Measurements from ENCODE around the gene CRBN. TPM values are rescaled to one million over a fixed set of nuclear protein-coding genes. Genes with fewer than 3 reads are reported as not detected.

The CRBN gene
- total and polyA plus RNA-seq, 2 donors (not counting 3 experiments of a cell fraction or from before 2014, with no cell fraction given) = 25.2 to 36.1 TPM

DNA sequence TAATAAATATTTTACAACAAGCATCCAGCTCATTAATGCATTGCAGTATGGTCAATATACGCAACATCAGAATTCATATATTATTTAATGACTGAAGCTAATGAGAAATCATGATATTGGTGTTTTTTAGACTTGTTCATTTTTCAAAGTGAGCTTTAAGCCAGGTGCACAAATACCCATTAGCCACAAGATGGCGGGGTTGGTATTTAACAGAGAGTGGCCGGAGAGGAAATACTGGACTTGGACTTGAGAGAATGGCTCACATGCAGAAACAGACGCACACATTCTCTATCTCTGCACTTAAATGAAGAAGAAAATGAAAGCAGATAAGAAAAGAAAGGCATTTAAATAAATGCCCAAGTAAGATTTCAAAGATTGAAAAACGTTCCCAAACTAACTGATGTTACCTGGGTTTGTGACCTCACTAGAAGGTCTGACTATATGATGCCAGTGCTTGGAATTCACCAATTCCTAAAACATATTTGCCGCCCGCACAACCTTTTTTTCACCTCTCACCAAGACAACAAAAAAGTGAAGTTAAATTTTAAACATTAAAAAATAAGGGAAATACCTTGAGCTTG lies 21.2 kb upstream of the CRBN start:
- H3K79me2 ChIP-seq (ENCODE audit: control insufficient read depth, insufficient read depth, low read length) = no peaks in the 10 kb centered on the region
- intact Hi-C loops (cut with micrococcal nuclease) (loop anchor here (1.0 kb wide), 2 partner anchors 1072 to 1090 kb away; no protein-coding TSS in a partner anchor), dilution Hi-C loops (cut with MboI; ENCODE audit: extremely low pct_ligation_motif_present, low sequenced_read_pairs) (no loop called here)
- peak; percentile 73 for FAIRE-seq
- no peaks in the 10 kb centered on the region for H3K27me3 ChIP-seq (ENCODE audit: control insufficient read depth in 2 of 2, insufficient read depth in 2 of 2, low read length in 2 of 2)
- no peaks in the 10 kb centered on the region for H3K9me1 ChIP-seq (replicated peaks; ENCODE audit: control insufficient read depth, extremely low read depth, insufficient read depth, low read length)
- CTCF ChIA-PET = interaction anchor here (0.6 to 5.1 kb wide), 21 partner anchors 9 to 1433 kb away, joined by 3 to 213 read pairs (median 6); partner anchors contain the start of gene IL5RA
- no TSS peak for BruUV-seq (replicated peaks)
- H3K27ac ChIP-seq (ENCODE audit: insufficient read depth, low read depth, low read length) = no peak overlapping the region
- POLR2A ChIA-PET = no interaction called here
- H3K9me3 ChIP-seq (replicated peaks; ENCODE audit: control insufficient read depth, insufficient read depth, low read length) = no peaks in the 10 kb centered on the region
- no peak overlapping the region for H3K4me2 ChIP-seq (ENCODE audit: insufficient read depth, low read length)
- H3K4me1 ChIP-seq (ENCODE audit: control insufficient read depth, extremely low read depth, insufficient read depth, low read length) = no peaks in the 10 kb centered on the region
- H3K36me3 ChIP-seq (ENCODE audit: control insufficient read depth in 2 of 2, extremely low read depth in 1 of 2, insufficient read depth in 2 of 2, low read length in 2 of 2) = no peaks in the 10 kb centered on the region
- peak; percentile 48 for DNase-seq (ENCODE audit: low read depth, low spot score)
- H3K4me3 ChIP-seq (replicated peaks in 1 of 3; ENCODE audit: insufficient read depth in 1 of 3, low read depth in 1 of 3, low read length in 3 of 3) = no peak overlapping the region
- no peak overlapping the region for H2AFZ ChIP-seq (ENCODE audit: low read depth, low read length)
- no peak for TF ChIP-seq FOS (IDR thresholded peaks at IDR 0.05; ENCODE audit: borderline replicate concordance, insufficient read depth, low read length)
- TF ChIP-seq, protein P1, sequence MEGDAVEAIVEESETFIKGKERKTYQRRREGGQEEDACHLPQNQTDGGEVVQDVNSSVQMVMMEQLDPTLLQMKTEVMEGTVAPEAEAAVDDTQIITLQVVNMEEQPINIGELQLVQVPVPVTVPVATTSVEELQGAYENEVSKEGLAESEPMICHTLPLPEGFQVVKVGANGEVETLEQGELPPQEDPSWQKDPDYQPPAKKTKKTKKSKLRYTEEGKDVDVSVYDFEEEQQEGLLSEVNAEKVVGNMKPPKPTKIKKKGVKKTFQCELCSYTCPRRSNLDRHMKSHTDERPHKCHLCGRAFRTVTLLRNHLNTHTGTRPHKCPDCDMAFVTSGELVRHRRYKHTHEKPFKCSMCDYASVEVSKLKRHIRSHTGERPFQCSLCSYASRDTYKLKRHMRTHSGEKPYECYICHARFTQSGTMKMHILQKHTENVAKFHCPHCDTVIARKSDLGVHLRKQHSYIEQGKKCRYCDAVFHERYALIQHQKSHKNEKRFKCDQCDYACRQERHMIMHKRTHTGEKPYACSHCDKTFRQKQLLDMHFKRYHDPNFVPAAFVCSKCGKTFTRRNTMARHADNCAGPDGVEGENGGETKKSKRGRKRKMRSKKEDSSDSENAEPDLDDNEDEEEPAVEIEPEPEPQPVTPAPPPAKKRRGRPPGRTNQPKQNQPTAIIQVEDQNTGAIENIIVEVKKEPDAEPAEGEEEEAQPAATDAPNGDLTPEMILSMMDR (IDR thresholded peaks at IDR 0.05; ENCODE audit: extremely low read depth in 1 of 2, insufficient read depth in 1 of 2, low read depth in 1 of 2, low read length in 2 of 2) = peak; percentile 49 to 59
- H4K20me1 ChIP-seq (replicated peaks; ENCODE audit: control insufficient read depth, extremely low read depth, insufficient read depth, low read length) = no peaks in the 10 kb centered on the region
- no peak overlapping the region for H3K9ac ChIP-seq (replicated peaks; ENCODE audit: extremely low read depth, insufficient read depth, low read length)

DNA sequence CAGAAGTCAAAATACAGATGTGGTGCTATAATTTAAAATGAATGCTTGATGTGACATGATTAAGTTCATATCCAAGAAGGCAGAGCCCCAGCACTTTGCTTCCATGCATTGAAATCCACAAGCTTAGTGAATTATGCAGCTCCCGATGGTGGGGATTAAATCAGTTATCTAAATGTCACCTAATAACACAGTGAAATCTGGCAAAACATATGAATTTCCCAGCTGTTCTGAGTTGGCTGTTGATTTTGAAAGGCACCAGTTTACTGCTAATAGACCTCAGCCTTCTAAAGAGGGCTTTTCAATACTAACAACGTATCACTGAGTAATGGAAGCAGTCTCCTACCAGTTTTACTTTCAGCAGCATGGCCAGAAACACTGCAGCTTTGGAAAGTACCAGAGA lies 19.8 kb upstream of the CRBN start:
- H3K4me1 ChIP-seq (ENCODE audit: control insufficient read depth, extremely low read depth, insufficient read depth, low read length) = no peaks in the 10 kb centered on the region
- no peaks in the 10 kb centered on the region for H3K79me2 ChIP-seq (ENCODE audit: control insufficient read depth, insufficient read depth, low read length)
- H3K9me1 ChIP-seq (replicated peaks; ENCODE audit: control insufficient read depth, extremely low read depth, insufficient read depth, low read length) = no peaks in the 10 kb centered on the region
- DNase-seq (ENCODE audit: low read depth, low spot score) (no peak), FAIRE-seq (no peak)
- no peaks in the 10 kb centered on the region for H3K9me3 ChIP-seq (replicated peaks; ENCODE audit: control insufficient read depth, insufficient read depth, low read length)
- H3K27ac ChIP-seq (ENCODE audit: insufficient read depth, low read depth, low read length) = no peak overlapping the region
- no peak overlapping the region for H3K9ac ChIP-seq (replicated peaks; ENCODE audit: extremely low read depth, insufficient read depth, low read length)
- BruUV-seq (replicated peaks) = no TSS peak
- H3K36me3 ChIP-seq (ENCODE audit: control insufficient read depth in 2 of 2, extremely low read depth in 1 of 2, insufficient read depth in 2 of 2, low read length in 2 of 2) = no peaks in the 10 kb centered on the region
- no peaks in the 10 kb centered on the region for H3K27me3 ChIP-seq (ENCODE audit: control insufficient read depth in 2 of 2, insufficient read depth in 2 of 2, low read length in 2 of 2)
- H2AFZ ChIP-seq (ENCODE audit: low read depth, low read length) = no peak overlapping the region
- POLR2A ChIA-PET = no interaction called here
- H4K20me1 ChIP-seq (replicated peaks; ENCODE audit: control insufficient read depth, extremely low read depth, insufficient read depth, low read length) = no peaks in the 10 kb centered on the region
- CTCF ChIA-PET = interaction anchor here (0.9 to 5.1 kb wide), 6 partner anchors 8 to 1434 kb away, joined by 3 to 213 read pairs (median 15); no protein-coding TSS in a partner anchor
- dilution Hi-C loops (cut with MboI; ENCODE audit: extremely low pct_ligation_motif_present, low sequenced_read_pairs) = no loop called here
- no peak overlapping the region for H3K4me2 ChIP-seq (ENCODE audit: insufficient read depth, low read length)
- no peak overlapping the region for H3K4me3 ChIP-seq (replicated peaks in 1 of 3; ENCODE audit: insufficient read depth in 1 of 3, low read depth in 1 of 3, low read length in 3 of 3)
- intact Hi-C loops (cut with micrococcal nuclease) = no loop called here
- TF ChIP-seq FOS (IDR thresholded peaks at IDR 0.05; ENCODE audit: borderline replicate concordance, insufficient read depth, low read length) (no peak), EZH2 (IDR thresholded peaks at IDR 0.05; ENCODE audit: borderline replicate concordance, low read depth, low read length, severe bottlenecking) (no peak)
